ENCODE results near the gene FZR1.
A peak's percentile ranks its signal among the peaks of the same experiment; 100 is the strongest.
"Not testable (repeated sequence)": the region's sequence is repeated elsewhere in the genome, so short reads cannot be mapped to it uniquely, and the experiment has no call there.

Gene FZR1

GRCh38 chr19:3501780-3502179, 4.3 kb upstream of the FZR1 start:
- no peak for DNase-seq (ENCODE audit: low spot score)
- TF ChIP-seq, protein P1, sequence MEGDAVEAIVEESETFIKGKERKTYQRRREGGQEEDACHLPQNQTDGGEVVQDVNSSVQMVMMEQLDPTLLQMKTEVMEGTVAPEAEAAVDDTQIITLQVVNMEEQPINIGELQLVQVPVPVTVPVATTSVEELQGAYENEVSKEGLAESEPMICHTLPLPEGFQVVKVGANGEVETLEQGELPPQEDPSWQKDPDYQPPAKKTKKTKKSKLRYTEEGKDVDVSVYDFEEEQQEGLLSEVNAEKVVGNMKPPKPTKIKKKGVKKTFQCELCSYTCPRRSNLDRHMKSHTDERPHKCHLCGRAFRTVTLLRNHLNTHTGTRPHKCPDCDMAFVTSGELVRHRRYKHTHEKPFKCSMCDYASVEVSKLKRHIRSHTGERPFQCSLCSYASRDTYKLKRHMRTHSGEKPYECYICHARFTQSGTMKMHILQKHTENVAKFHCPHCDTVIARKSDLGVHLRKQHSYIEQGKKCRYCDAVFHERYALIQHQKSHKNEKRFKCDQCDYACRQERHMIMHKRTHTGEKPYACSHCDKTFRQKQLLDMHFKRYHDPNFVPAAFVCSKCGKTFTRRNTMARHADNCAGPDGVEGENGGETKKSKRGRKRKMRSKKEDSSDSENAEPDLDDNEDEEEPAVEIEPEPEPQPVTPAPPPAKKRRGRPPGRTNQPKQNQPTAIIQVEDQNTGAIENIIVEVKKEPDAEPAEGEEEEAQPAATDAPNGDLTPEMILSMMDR (IDR thresholded peaks at IDR 0.05; ENCODE audit: extremely low read depth, insufficient read depth, missing control alignments), result no peak
- in situ Hi-C loops (cut with MboI; ENCODE audit: low pct_unique_long_range_greater_than_20kb, low sequenced_read_pairs, unreplicated experiment), result no loop called here

DNA sequence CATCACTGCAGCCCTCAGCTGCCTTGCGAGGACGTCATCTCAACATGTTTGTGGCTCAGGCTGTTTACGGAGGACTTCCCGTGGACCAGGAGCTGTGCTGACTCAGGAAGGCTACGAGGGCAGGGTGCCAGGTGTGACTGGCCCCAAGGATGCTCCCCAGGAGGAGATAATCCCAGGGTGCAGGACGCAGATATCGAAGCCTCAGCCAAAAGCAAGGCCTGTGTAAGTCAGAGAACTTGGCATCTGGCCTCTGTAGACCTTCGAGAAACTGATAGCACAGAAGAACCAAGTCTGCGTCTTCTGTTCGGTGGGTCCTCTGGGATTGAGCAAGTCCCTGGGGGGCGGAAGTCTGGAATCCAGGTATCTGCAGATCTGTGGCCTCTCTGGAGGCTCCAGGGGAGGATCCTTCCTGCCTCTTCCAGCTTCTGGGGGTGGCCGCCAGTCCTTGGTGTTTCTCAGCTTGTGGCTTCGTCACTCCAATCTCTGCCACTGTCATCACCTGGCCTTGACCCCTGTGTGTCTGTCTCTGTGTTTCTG, 3.0 kb upstream of the FZR1 start:
- TF ChIP-seq, protein P1 (IDR thresholded peaks at IDR 0.05; ENCODE audit: extremely low read depth, insufficient read depth, missing control alignments), result no peak
- in situ Hi-C loops (cut with MboI; ENCODE audit: low pct_unique_long_range_greater_than_20kb, low sequenced_read_pairs, unreplicated experiment), result no loop called here
- no peak for DNase-seq (ENCODE audit: low spot score)

DNA sequence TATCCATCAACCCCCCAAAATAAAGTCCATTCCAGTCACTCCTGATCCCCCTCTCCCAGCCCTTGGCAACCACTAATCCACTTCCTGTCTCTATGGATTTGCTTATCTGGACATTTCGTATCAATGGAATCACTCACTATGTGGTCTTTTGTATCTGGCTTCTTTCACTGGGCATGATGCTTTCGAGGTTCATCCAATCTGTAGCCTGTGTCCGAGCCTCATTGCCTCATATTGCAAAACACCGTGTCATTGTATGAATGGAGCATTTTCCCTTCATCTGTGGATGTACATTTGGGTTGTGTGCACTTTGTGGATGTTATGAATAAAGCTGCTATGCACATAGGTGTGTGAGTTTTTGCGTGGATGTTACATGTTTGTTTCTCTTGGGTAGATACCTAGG, 1.4 kb upstream of the FZR1 start:
- in situ Hi-C loops (cut with MboI; ENCODE audit: low pct_unique_long_range_greater_than_20kb, low sequenced_read_pairs, unreplicated experiment), result no loop called here
- no peak for DNase-seq (ENCODE audit: low spot score)
- TF ChIP-seq, protein P1 (IDR thresholded peaks at IDR 0.05; ENCODE audit: extremely low read depth, insufficient read depth, missing control alignments), result no peak

DNA sequence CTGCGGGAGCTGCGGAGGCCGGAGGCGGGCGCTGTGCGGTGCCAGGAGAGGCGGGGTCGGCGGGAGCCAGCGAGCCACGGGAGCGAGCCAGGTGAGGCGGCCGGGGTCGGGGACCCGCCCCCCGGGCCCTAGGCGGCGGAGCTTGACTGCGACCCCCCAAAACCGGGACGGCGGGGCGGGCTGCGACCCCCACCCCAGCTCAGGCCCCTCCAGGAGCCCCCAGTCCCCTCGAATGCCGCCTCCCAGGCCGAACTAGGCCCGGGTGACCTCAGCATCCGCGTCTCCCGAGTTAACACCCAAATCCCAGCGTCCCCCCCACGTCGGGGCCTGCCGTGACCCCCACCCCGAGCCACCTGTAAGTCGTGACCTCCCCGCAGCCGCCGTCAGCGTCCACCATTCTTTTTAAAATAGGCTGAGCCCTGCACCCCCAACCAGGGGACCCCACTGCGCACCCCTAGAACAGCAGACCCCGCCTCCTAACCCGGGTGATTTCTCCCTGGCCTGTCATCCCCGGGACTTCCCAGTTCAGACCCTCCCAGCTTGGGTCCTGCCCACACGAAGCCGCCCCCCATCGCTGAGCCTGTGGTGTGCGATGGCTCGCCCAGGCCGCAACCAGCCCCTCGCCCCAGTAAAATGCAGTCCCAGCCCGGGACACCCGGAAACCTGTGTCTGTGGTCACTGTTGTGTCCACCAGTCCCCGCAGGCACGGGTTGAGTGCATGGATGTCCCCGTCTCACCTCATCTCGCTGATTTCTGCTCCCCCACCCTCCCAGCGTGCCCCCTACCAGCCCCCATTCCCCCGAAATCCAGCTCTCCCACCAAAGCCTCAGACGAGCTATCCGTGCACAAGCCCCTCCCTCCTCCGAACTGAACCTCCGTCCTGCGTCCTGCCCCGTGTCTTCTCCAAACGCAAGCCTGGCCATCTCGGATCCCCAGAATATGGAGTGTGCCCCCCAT, 551 bp downstream of the FZR1 start:
- TF ChIP-seq, protein P1 (IDR thresholded peaks at IDR 0.05; ENCODE audit: extremely low read depth, insufficient read depth, missing control alignments), result no peak
- peak; percentile 72 for DNase-seq (ENCODE audit: low spot score)
- in situ Hi-C loops (cut with MboI; ENCODE audit: low pct_unique_long_range_greater_than_20kb, low sequenced_read_pairs, unreplicated experiment), result no loop called here

GRCh38 chr19:3507371-3508120, 1.4 kb downstream of the FZR1 start:
- no peak for DNase-seq (ENCODE audit: low spot score)
- TF ChIP-seq, protein P1 (IDR thresholded peaks at IDR 0.05; ENCODE audit: extremely low read depth, insufficient read depth, missing control alignments), result no peak
- in situ Hi-C loops (cut with MboI; ENCODE audit: low pct_unique_long_range_greater_than_20kb, low sequenced_read_pairs, unreplicated experiment), result no loop called here

DNA sequence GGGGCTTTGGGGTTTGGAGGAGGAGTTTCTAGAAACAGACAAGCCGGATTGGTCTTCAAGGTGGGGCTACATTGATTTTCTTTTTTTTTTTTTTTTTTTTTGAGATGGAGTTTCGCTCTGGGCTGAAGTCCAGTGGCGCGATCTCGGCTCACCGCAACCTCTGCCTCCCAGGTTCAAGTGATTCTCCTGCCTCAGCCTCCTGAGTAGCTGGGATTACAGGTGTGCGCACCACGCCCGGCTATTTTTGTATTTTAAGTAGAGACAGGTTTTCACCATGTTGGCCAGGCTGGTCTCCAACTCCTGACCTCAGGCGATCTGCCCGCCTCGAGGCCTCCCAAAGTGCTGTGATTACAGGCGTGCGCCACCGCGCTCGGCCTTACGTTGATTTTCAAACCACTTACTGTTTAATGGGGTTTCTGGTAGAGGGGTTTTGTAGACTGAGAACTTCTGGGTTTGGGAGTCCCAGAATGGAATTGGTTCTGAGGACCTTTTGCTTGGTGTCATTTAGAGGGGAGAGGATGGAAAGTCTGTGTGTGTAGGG, 2.1 kb downstream of the FZR1 start:
- DNase-seq (ENCODE audit: low spot score); in situ Hi-C loops (cut with MboI; ENCODE audit: low pct_unique_long_range_greater_than_20kb, low sequenced_read_pairs, unreplicated experiment): not testable (repeated sequence)
